HG03039 (cell line): Measurements from ENCODE around the gene STUB1.

Source experiments
- ATAC-seq: cut with Tn5 transposase; IDR thresholded peaks from one replicate; pipeline ENCODE4 v1.9.1; 2021; ENCODE audit warnings: mild to moderate bottlenecking, moderate library complexity; ENCODE audit not compliant: unreplicated experiment

Gene STUB1

GRCh38 chr16:693766-694165 lies 13.6 kb downstream of the STUB1 start:
- no peak for ATAC-seq

- ATAC-seq = no peak
These were observed 14.1 kb downstream of the STUB1 start for GRCh38 chr16:694187-694862.

GRCh38 chr16:694863-695354 lies 14.7 kb downstream of the STUB1 start:
- no peak for ATAC-seq

- ATAC-seq = no peak
These were observed 15.3 kb downstream of the STUB1 start for GRCh38 chr16:695355-696089.

- no peak for ATAC-seq
These were observed 18.9 kb downstream of the STUB1 start for GRCh38 chr16:698911-699671.

- no peak for ATAC-seq
These were observed 20.7 kb downstream of the STUB1 start for GRCh38 chr16:700684-701584.

- ATAC-seq = no peak
These were observed 22.1 kb downstream of the STUB1 start for GRCh38 chr16:702341-702740.

DNA sequence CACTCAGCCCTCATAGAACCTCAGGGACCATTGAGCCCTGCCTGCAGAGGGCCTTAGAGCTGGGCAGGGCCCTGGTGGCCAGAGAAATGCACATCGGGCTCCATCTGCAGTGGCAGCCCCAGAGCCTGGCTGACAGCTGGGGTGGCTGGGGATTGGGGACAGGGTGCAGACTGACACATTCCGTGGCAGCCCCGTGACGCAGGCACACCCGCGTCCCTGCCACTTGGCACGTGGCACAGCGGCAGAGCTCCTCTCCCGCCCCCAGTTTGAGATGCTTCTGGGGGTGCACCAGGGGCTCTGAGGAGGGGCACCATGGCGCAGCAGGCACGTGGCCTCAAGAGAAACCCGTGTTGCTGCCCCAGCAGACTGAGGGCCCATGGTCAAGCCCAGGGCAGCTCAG lies 23.2 kb downstream of the STUB1 start:
- ATAC-seq = no peak

- ATAC-seq = no peak
These were observed 23.8 kb downstream of the STUB1 start for GRCh38 chr16:704047-704446.

DNA sequence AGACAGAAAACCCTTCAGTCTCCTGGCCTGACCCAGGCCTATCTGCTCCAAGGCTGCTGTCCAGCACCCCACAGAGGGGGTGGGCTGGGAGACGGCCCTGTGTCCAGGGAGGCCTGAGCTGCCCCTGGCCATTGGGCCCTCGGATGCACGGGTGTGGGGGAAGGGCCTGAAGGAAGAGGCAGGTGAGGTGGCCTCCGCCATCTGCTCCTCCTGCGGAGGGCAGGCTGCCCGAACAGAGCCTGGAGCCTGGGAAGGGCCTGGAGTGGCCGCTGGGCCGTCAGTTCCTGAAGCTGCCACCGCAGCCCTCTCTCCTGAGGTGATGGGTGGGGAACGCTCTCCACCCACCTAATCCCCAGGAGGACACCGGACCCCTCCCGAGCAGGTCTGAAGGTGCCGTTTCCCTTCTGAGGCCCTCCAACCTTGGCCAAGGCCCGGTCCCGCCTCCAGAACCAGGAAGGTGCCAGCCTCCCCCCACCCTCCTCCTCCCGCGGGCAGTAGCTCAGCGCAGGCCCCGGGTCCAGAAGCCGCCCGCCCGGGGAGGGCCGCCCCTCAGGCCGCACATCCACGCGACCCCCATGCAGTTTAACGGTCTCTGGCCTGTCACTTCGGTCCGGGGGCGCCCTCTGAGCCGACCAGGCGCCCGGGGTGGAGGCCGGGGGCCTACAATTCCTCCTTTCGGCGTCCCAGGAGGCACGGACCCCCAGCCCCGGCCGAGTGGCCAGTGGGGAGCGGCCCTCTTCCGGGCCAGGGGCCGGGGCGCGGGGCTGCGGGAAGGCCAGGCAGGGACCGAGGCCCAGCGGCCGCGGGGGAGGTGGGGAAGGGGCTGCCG lies 24.6 kb downstream of the STUB1 start:
- ATAC-seq = no peak

DNA sequence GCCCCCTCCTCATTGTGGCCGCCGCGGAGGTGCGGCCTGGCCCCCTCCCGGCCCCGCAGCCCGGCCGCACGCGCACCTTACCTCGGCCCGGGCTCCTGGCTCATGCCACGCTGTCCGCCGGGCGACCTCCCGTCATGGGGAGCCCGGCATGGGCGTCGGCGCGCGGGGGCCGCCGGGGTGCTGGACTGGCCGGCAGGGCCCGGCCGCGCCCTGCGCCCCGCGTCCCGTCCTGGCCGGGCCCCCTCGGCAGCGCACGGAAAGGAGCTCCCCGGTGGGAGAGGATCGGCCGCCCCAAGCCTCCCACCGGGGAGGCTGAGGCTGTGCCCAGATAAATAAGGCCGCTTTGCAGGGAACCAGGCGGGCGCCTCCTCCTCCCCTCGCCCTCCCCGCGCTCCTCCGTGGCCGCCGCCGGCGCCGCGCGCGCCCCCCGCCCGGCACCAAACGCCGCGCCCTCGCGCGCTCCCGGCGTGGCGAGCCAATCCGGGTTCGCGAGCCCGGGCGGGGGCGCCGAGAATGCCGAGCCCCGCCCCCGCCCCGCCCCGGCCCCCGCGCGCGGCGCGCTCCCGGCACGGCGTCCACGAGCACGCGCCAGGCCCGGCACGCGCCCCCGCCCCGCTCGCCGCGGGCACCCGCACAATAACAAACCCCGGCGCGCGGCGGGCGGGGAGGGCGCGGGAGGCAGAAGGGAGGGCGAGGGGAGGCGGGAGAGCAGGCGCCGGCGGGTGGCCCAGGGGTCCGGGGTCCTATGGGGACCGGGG lies 25.4 kb downstream of the STUB1 start, which contains the start of gene FBXL16:
Gene FBXL16 (minus strand): TSS at position 371 of the 758 bp plus-strand sequence. CDS start 8,396 bp downstream, outside the sequence.
- no peak for ATAC-seq

DNA sequence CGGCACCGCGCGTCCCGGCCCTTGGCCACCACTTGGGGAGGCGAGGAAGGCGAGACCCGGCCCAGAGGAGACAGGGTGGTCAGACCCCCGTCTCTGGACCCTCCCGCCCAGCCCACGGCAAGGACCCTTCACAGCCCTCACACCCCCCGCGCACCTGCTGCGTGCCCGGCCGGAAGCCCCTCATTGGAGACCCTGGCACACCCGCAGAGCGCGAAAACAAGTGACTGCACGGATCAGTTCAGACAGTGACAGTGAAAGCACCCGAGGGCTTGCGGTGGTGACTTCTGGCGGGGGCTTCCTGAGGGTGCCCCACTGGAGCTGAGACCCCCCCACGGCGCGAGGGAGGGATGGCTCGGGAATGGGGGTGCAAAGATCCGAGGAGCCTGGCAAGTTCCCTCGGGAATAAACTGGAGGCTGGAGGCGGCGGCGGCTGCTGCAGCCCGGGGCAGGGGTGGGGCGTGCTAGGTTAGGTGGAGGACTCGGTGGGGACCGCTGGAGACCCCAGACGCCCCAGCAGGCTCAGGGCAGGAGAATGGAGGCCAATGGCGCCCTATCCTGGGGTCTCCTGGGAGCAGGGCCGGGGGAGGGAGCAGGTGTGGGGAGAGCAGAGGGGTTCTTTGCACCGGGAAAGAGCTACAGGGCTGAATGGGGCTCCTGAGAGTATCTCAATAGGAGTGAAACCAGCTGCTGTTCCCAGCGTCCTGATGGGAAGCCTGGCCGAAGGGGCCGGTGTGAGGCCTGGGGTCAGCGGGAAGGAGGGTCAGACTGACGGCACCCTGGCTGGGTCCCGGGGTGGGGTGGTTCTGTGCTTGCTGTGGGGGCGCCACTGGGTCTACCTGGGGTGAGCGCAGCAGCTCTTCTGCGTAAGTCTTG lies 26.2 kb downstream of the STUB1 start:
- no peak for ATAC-seq

DNA sequence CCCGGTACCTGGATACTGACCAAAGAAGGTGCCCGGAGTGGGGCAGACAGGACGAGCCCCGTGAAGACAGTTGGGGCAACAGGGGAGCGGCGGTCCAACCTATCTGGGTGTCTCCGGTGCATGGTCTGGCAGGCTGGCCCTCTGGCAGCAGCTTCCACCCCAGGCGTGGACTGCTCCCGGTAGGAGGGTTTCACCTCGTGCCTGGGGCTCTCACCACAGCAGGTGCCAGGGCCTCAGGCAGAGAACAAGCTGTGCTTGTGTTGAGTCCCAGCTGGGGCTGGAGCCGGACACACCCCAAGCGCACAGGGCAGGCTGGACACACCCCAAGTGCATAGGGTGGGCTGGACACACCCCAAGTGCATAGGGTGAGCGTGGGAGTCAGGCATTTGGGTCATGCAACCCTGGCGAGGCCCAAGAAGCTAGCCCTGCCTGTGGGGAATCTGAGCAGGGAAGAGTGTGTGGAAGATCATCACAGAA lies 26.9 kb downstream of the STUB1 start:
- no peak for ATAC-seq

- no peak for ATAC-seq
These were observed 27.8 kb downstream of the STUB1 start for GRCh38 chr16:708019-708418.

DNA sequence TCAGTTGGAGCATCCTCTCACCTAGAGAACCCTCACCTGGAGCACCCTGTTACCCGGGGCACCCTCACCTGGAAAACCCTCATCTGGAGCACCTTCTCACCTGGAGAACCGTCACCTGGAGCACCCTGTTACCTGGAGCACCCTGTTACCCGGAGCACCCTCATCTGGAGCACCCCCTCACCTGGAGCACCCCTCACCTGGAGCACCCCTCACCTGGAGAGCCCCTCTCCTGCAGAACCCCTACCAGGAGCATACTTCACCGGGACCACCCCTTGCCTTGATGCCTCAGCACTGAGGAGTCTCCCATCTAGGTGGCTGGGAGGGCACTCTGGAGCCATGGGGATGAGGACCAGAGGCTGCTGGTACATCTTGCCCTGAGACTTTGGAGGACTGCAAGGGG lies 28.7 kb downstream of the STUB1 start:
- no peak for ATAC-seq

- no peak for ATAC-seq
These were observed 29.6 kb downstream of the STUB1 start for GRCh38 chr16:709566-710499.
